Bronchial epithelial cell (primary cell): Measurements from ENCODE around the gene IL1RN. TPM values are rescaled to one million over a fixed set of nuclear protein-coding genes. Genes with fewer than 3 reads are reported as not detected.

Source experiments
- DNase-seq: peaks from one replicate; pipeline ENCODE4 v3.0.0-alpha.2; 2010; ENCODE audit warnings: low read depth
- FAIRE-seq: peaks from 2 replicates; lab custom pipeline; 2011; peaks lifted over from hg19 to GRCh38; lab: Jason Lieb, UNC
- H3K27me3 ChIP-seq: 2 replicates; pipeline ENCODE4 v1.5.1; 2011; ENCODE audit warnings: low read length; ENCODE audit not compliant: control insufficient read depth, insufficient read depth
- H3K36me3 ChIP-seq: 2 replicates; pipeline ENCODE4 v1.5.1; 2011; ENCODE audit warnings: low read length; ENCODE audit not compliant: control insufficient read depth, insufficient read depth
- H3K4me3 ChIP-seq: 2 replicates; pipeline ENCODE4 v1.5.1; 2011; ENCODE audit warnings: mild to moderate bottlenecking, low read depth, low read length, control low read depth
- total RNA-seq: library from RNA; depleted of rRNA; stranded (reverse); fragments of >200 nt; gene quantifications from 2 replicates; pipeline ENCODE4 v1.2.1, GENCODE V29; 2014
- TF ChIP-seq, protein P1 (sequence below): IDR thresholded peaks from 2 replicates; pipeline ENCODE4 v1.5.1; 2011; ENCODE audit warnings: mild to moderate bottlenecking, moderate library complexity, low read length, control low read depth, inconsistent platforms; ENCODE audit not compliant: insufficient read depth, severe bottlenecking

Gene IL1RN
- total RNA-seq, 1 donor from 2014 or later: 71.9 TPM

DNA sequence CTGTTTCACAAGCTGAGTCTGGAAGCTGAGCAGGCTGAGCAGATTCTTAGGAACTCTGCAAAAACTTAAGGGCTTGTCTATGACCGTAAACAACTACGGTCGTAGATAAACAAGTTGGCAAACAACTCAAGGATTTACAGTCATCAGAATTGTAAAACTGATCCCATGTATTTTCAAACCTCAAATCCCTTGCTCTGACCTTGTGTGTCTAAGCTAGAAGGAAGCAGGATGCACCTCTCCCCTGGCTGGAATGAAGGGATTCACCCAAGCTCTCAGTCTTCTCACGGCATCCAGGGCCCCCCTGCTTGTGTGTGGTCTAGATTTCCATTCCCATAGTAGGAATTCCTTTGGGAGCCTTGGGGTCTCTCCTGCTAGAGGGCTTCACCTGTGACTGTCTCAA is 12.4 kb upstream of the IL1RN start:
- FAIRE-seq (no peak), DNase-seq (peak; percentile 64)
- no peak overlapping the region for H3K4me3 ChIP-seq
- no peaks in the 10 kb centered on the region for H3K36me3 ChIP-seq
- no peaks in the 10 kb centered on the region for H3K27me3 ChIP-seq
- TF ChIP-seq, protein P1, sequence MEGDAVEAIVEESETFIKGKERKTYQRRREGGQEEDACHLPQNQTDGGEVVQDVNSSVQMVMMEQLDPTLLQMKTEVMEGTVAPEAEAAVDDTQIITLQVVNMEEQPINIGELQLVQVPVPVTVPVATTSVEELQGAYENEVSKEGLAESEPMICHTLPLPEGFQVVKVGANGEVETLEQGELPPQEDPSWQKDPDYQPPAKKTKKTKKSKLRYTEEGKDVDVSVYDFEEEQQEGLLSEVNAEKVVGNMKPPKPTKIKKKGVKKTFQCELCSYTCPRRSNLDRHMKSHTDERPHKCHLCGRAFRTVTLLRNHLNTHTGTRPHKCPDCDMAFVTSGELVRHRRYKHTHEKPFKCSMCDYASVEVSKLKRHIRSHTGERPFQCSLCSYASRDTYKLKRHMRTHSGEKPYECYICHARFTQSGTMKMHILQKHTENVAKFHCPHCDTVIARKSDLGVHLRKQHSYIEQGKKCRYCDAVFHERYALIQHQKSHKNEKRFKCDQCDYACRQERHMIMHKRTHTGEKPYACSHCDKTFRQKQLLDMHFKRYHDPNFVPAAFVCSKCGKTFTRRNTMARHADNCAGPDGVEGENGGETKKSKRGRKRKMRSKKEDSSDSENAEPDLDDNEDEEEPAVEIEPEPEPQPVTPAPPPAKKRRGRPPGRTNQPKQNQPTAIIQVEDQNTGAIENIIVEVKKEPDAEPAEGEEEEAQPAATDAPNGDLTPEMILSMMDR: no peak

DNA sequence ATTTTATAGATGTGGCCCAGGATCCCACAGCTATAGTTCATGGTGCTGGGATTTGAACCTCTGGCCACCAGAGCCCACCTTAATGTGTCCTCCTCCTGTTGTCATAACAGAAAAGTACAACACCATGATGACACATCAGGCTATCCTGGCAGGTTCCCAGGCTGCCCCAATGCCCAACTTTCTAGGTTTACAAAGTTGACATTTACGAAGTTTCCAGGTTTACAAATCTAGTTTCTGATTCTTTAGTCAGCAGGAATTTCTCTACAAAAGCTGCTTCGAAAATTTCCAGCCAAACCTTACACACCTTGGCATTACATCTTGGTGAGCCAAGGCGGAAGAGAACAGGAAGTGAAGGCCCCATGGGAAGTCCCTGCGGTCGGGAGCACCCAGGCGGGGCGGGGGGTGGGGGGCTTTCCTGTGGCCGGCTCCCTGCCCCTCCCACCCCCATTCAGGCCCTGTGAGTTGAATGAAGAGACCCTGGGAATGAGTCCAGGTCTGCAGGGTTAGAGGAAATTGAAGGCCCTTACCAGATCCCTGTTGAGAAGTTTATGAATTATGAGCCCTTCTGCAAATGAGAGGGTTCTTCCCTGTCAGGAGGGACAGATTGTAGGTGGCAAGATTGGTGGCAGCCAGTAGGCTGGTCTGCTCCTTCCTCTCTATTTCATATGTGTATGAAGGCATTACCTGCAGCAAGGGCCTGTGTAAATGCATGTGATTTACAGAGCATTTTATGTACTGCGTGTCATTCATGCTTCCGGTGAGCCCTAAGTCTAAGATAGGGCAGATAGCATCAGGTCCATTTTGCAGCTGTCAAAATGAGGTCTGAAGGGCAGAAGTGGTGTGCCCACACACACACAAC is 11.1 kb upstream of the IL1RN start:
- no peaks in the 10 kb centered on the region for H3K27me3 ChIP-seq
- TF ChIP-seq, protein P1: no peak
- H3K4me3 ChIP-seq: no peak overlapping the region
- no peak for FAIRE-seq
- H3K36me3 ChIP-seq: peaks cover 2% of the 10 kb centered on the region
- peak; percentile 91 for DNase-seq

DNA sequence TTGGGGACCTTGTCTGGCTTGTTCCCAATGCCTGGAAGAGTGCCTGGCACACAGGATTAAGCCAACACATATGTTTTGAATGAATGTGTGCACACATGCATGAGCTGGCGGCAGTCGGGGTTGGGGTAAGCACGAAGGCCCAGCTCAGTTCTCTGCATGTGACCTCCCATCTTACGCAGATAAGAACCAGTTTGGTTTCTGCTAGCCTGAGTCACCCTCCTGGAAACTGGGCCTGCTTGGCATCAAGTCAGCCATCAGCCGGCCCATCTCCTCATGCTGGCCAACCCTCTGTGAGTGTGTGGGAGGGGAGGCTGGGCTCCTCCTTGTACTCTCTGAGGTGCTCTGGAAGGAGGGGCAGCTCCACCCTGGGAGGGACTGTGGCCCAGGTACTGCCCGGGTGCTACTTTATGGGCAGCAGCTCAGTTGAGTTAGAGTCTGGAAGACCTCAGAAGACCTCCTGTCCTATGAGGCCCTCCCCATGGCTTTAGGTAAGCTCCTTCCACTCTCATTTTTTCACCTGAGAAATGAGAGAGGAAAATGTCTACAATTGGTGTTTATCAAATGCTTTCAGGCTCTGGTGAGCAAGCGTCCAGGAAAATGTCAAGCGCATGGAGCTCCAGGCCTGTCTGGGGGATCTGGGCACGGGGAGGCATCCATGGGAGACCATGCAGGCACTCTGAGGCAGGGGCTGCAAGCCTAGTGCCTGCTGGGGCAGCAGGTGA is 9.7 kb upstream of the IL1RN start:
- TF ChIP-seq, protein P1: no peak
- peak; percentile 40 for FAIRE-seq
- Histone ChIP-seq H3K27me3 (no peaks in the 10 kb centered on the region), H3K4me3 (peak overlapping the region; percentile 73), H3K36me3 (peaks cover 2% of the 10 kb centered on the region)
- DNase-seq: peak; percentile 100

DNA sequence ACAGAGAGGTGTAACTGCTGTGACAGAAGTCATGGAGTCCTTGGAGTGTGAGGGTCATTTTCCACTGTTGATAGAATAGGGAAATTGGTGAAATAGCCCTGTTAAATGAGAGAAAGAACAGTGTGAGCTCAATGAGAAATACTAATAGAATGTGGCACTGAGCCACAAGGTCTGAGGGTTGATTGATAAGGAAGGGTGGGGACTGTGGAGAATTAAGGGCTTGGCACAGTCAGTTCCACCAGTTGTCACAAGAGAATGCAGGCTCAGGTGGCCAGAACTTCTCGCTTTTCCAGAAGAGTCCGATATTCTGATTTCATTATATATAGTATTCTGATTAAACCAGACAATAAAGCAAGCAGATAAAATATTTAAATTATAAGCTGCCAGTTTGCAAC is 9.1 kb upstream of the IL1RN start:
- FAIRE-seq (no peak), DNase-seq (no peak)
- TF ChIP-seq, protein P1: no peak
- peak overlapping the region; percentile 73 for H3K4me3 ChIP-seq
- H3K27me3 ChIP-seq: no peaks in the 10 kb centered on the region
- H3K36me3 ChIP-seq: peaks cover 2% of the 10 kb centered on the region

DNA sequence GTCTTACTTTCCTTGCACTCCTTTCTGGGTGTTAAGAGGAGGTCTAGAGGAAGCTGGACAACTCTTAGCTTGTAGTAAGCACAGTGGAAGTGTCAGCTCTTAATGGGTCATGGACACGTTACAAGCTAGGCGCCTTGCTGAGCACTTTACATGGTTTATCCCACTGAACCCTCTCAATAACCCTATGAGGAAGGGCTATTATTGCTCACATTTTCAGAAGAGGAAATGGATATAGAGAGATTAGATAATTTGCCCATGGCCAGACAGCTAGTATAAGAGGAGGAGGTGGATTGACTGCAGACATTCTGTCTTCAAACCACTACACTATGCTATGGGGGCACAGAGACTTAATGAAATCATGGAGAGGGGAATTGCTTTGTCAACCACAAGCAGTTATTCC is 8.3 kb upstream of the IL1RN start:
- Histone ChIP-seq H3K27me3 (no peaks in the 10 kb centered on the region), H3K4me3 (peak overlapping the region; percentile 73), H3K36me3 (peaks cover 2% of the 10 kb centered on the region)
- TF ChIP-seq, protein P1: no peak
- DNase-seq (no peak), FAIRE-seq (no peak)
